ENCODE data around the gene TBC1D22A. TPM values are rescaled to one million over a fixed set of nuclear protein-coding genes. Genes with fewer than 3 reads are reported as not detected.

The TBC1D22A gene
- total RNA-seq, 1 donor from 2014 or later, result 24.2 TPM

- Histone ChIP-seq H2AFZ (ENCODE audit: low read depth, low read length) (no peak overlapping the region), H3K27me3 (ENCODE audit: insufficient read depth, low read length) (no peaks in the 10 kb centered on the region), H3K4me1 (ENCODE audit: insufficient read depth, low read length) (no peaks in the 10 kb centered on the region), H3K4me2 (ENCODE audit: low read length) (no peak overlapping the region), H3K9ac (ENCODE audit: low read length) (no peak overlapping the region), H3K79me2 (ENCODE audit: insufficient read depth, low read length) (no peaks in the 10 kb centered on the region), H3K9me3 (ENCODE audit: insufficient read depth, low read depth, low read length) (no peaks in the 10 kb centered on the region), H3K36me3 (ENCODE audit: insufficient read depth, low read length) (no peaks in the 10 kb centered on the region), H3K27ac (ENCODE audit: low read depth, low read length) (no peak overlapping the region), H4K20me1 (ENCODE audit: insufficient read depth, low read length) (no peaks in the 10 kb centered on the region), H3K4me3 (ENCODE audit: insufficient read depth, low read depth, low read length) (no peak overlapping the region)
- no peaks in the 10 kb centered on the region for H3K4me1 Mint-ChIP-seq (ENCODE audit: low read depth, unreplicated experiment)
- H3K27me3 Mint-ChIP-seq (ENCODE audit: low read depth, unreplicated experiment), result no peaks in the 10 kb centered on the region
- H3K4me3 Mint-ChIP-seq (ENCODE audit: unreplicated experiment), result no peak overlapping the region
- TF ChIP-seq CTCF (IDR thresholded peaks at IDR 0.05; ENCODE audit: insufficient read depth, low read depth, low read length) (no peak), EZH2 (IDR thresholded peaks at IDR 0.05; ENCODE audit: insufficient read depth, low read length) (no peak)
- no peaks in the 10 kb centered on the region for H3K9me3 Mint-ChIP-seq (ENCODE audit: unreplicated experiment)
- DNase-seq (ENCODE audit: low read depth) (no peak), FAIRE-seq (no peak)
- H3K27ac Mint-ChIP-seq (ENCODE audit: unreplicated experiment), result no peak overlapping the region
- peaks cover 1% of the 10 kb centered on the region for H3K36me3 Mint-ChIP-seq (ENCODE audit: low read depth, unreplicated experiment)
Measured at GRCh38 chr22:47064016-47064415, 301.6 kb downstream of the TBC1D22A start.

DNA sequence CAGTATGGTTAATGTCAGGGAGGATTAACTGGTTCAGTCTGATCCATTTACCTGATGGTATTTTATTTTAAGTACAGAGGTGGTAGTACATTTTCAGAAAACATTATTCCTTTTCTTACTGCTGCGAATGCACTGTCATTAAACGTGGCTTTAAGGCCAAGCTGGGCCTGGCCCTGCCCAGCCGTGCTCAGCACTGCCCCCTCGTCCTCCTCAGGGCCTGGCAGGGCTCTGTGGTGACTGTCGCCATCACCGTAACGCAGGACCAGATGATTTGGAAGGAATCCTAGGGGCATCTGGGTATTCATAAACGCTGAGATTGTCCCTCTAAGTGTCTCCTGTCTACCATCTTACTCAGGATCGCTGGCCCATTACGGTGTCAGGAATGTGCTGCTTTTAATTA is 302.0 kb downstream of the TBC1D22A start:
- H4K20me1 ChIP-seq (ENCODE audit: insufficient read depth, low read length), result peaks cover 3% of the 10 kb centered on the region
- H2AFZ ChIP-seq (ENCODE audit: low read depth, low read length), result no peak overlapping the region
- H3K27me3 ChIP-seq (ENCODE audit: insufficient read depth, low read length), result no peaks in the 10 kb centered on the region
- H3K27me3 Mint-ChIP-seq (ENCODE audit: low read depth, unreplicated experiment), result no peaks in the 10 kb centered on the region
- no peaks in the 10 kb centered on the region for H3K9me3 ChIP-seq (ENCODE audit: insufficient read depth, low read depth, low read length)
- H3K9me3 Mint-ChIP-seq (ENCODE audit: unreplicated experiment), result no peaks in the 10 kb centered on the region
- FAIRE-seq (no peak), DNase-seq (ENCODE audit: low read depth) (no peak)
- H3K4me2 ChIP-seq (ENCODE audit: low read length), result no peak overlapping the region
- H3K4me1 ChIP-seq (ENCODE audit: insufficient read depth, low read length), result no peaks in the 10 kb centered on the region
- H3K27ac Mint-ChIP-seq (ENCODE audit: unreplicated experiment), result no peak overlapping the region
- H3K4me1 Mint-ChIP-seq (ENCODE audit: low read depth, unreplicated experiment), result no peaks in the 10 kb centered on the region
- H3K36me3 ChIP-seq (ENCODE audit: insufficient read depth, low read length), result no peaks in the 10 kb centered on the region
- no peak overlapping the region for H3K4me3 ChIP-seq (ENCODE audit: insufficient read depth, low read depth, low read length)
- H3K27ac ChIP-seq (ENCODE audit: low read depth, low read length), result no peak overlapping the region
- H3K9ac ChIP-seq (ENCODE audit: low read length), result no peak overlapping the region
- H3K79me2 ChIP-seq (ENCODE audit: insufficient read depth, low read length), result no peaks in the 10 kb centered on the region
- TF ChIP-seq EZH2 (IDR thresholded peaks at IDR 0.05; ENCODE audit: insufficient read depth, low read length) (no peak), CTCF (IDR thresholded peaks at IDR 0.05; ENCODE audit: insufficient read depth, low read depth, low read length) (no peak)
- H3K4me3 Mint-ChIP-seq (ENCODE audit: unreplicated experiment), result no peak overlapping the region
- peaks cover 1% of the 10 kb centered on the region for H3K36me3 Mint-ChIP-seq (ENCODE audit: low read depth, unreplicated experiment)

GRCh38 chr22:47065756-47066615 is 303.5 kb downstream of the TBC1D22A start:
- H3K36me3 Mint-ChIP-seq (ENCODE audit: low read depth, unreplicated experiment), result no peaks in the 10 kb centered on the region
- no peaks in the 10 kb centered on the region for H3K4me1 Mint-ChIP-seq (ENCODE audit: low read depth, unreplicated experiment)
- Histone ChIP-seq H2AFZ (ENCODE audit: low read depth, low read length) (no peak overlapping the region), H3K9ac (ENCODE audit: low read length) (no peak overlapping the region), H4K20me1 (ENCODE audit: insufficient read depth, low read length) (peaks cover 7% of the 10 kb centered on the region), H3K27me3 (ENCODE audit: insufficient read depth, low read length) (no peaks in the 10 kb centered on the region), H3K4me2 (ENCODE audit: low read length) (no peak overlapping the region), H3K4me1 (ENCODE audit: insufficient read depth, low read length) (no peaks in the 10 kb centered on the region), H3K27ac (ENCODE audit: low read depth, low read length) (no peak overlapping the region), H3K9me3 (ENCODE audit: insufficient read depth, low read depth, low read length) (no peaks in the 10 kb centered on the region), H3K79me2 (ENCODE audit: insufficient read depth, low read length) (no peaks in the 10 kb centered on the region), H3K4me3 (ENCODE audit: insufficient read depth, low read depth, low read length) (no peak overlapping the region), H3K36me3 (ENCODE audit: insufficient read depth, low read length) (no peaks in the 10 kb centered on the region)
- FAIRE-seq (no peak), DNase-seq (ENCODE audit: low read depth) (peak; percentile 60)
- H3K27me3 Mint-ChIP-seq (ENCODE audit: low read depth, unreplicated experiment), result no peaks in the 10 kb centered on the region
- TF ChIP-seq EZH2 (IDR thresholded peaks at IDR 0.05; ENCODE audit: insufficient read depth, low read length) (no peak), CTCF (IDR thresholded peaks at IDR 0.05; ENCODE audit: insufficient read depth, low read depth, low read length) (no peak)
- H3K27ac Mint-ChIP-seq (ENCODE audit: unreplicated experiment), result no peak overlapping the region
- H3K4me3 Mint-ChIP-seq (ENCODE audit: unreplicated experiment), result no peak overlapping the region
- no peaks in the 10 kb centered on the region for H3K9me3 Mint-ChIP-seq (ENCODE audit: unreplicated experiment)

Data from astrocyte (in vitro differentiated cells and primary cell).